Renal cortical epithelial cell (primary cell): Measurements from ENCODE around the gene ABCC1. TPM values are rescaled to one million over a fixed set of nuclear protein-coding genes. Genes with fewer than 3 reads are reported as not detected.

Source experiments
- DNase-seq: peaks from one replicate; pipeline ENCODE4 v3.0.0-alpha.2; 2011; ENCODE audit warnings: low read depth
- total RNA-seq: library from RNA; depleted of rRNA; stranded (reverse); fragments of >200 nt; gene quantifications from 2 replicates; pipeline ENCODE4 v1.2.3, GENCODE V29; 2014

The ABCC1 gene
- total RNA-seq, 1 donor from 2014 or later: 96.8 TPM

DNA sequence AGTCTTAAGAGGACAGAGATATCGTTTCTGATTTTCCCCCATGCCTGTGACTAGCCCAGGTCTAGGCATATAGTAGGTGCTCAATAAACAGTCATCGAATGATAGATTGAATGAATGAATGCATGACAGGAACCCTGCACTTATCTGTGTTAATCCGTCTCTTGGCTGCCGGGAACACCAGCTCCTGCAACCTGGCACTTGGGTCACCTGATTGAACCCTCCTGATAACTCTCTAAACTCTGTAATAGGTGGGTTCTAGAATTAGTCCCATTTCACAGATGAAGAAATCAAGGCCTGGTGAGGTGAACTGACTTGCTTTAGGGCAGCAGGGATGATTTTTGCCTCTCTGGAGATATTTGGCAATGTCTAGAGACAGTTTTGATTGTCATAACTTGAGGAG is 43.7 kb downstream of the ABCC1 start:
- DNase-seq: no peak

DNA sequence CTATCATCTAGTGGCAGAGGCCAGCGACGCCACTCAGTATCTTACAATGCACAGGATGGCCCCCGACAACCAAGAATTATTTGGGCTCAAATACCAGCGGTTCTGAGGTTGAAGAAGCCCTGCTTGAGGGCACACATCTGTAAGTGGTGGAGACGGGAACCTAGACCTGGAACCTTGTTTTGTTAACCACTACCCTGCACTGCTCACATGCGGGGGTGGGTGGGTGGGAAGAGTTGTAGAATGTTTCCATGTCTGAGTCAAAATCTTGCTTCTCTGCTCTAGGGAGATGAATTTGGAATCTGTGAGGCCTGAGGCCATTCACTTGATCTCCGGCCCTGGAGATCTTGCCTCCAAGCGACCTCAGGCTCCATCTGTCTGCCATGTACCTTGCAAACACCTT is 44.1 kb downstream of the ABCC1 start:
- DNase-seq: no peak

DNA sequence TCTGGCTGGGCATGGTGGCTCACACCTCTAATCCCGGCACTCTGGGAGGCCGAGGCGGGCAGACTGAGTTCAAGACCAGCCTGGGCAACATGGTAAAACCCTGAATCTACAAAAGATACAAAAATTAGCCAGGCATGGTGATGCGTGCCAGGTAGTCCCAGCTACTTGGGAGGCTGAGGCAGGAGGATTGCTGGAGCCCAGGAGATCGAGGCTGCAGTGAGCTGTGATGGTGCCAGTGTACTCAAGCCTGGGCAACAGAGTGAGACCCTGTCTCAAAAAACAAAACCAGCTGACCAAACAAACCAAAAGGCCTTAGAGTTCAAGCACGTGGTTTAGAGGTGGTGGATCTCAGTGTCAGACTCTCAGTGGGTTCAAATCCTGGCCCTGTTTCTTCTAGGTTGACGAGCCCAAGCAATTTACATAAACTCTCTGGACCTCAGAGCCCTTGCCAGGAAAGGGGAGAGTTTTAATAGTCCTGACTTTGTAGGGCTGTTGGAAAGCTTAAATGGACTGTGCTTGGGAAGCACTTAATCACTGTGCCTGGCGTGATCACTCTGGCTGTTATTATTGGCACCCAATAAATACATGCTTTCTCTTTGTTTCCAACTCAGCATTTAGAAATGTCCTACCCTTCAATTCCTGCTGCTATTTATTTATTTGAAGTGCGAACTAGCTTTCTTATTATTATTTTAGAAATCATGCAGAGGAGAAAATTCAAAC is 44.7 kb downstream of the ABCC1 start:
- DNase-seq: no peak

DNA sequence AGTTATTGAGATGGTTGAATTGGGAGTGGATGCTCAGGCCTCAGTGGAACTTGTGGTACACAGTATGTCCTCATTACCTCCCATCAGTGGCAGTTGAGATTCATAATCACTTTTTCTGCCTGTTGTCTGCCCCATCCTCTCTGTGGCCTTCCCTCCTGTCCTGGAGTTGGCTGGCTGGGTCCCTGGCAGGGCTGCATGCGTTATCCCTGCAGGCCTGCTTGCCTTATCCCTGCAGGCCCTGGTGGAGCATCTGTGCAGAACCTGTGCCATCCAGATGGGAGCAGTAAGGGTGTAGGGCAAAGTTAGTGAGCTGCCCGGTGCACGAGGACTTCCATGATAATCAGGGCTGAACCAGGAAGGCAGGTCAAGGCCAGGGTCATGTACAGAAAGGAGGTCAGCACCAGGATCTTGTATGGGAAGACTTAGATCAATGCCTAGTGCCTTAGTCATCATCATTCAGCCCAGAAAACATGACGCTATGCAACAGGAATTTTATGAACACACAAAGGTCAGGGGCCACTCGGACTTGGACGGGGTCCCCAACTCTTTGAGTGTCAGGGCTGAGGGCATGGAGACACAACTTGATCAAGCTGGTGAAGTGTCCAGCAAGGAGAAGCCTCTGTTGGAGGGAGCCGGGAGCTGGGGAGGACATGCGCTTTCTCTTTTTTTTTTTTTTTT is 47.2 kb downstream of the ABCC1 start:
- peak; percentile 94 for DNase-seq

DNA sequence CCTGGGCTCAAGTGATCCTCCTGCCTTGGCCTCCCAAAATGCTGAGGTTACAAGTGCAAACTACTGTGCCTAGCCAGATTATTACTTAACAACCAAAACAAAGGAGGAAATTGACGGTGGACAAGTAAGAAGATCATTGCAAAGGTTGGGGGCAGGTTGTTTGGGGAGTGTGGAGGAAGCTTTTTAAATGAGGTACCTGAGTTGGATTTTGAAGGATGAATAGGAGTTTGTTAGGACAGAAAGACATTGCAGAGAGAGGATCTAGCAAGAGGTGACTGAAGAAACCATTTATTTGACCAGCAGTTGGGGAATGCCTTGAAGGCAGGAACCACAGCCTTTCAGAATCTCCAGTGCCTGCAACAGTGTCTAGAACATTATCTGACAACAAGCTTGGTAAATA is 51.3 kb downstream of the ABCC1 start:
- no peak for DNase-seq

DNA sequence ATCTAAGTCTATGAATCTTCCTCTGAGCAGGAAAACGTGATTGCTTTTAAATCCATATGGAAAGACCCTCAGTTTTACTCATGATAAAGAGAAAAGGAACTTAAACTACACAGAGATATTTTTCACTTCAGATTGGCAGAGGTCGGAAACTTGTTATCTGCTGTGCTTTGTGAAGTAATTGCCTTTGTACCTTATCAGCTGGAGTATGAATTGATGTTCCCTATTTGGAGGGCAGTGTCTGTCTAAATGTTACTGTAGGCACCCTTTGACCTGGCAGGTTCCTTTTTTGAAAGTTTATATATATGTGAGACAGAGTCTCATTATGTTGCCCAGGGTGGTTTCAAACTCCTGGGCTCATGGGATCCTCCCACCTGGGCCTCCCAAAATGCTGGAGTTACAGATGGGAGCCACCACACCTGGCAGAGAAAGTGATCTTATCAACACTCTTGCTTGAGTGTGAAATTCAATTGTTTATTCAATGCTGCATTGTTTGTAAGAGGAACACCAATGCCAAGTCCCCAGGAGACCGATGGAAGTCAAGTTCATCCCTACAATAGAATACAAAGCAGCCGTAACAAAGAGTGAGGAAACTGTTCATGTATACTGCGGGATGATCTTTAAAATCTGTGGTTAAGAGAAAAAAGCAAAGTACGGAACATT is 52.3 kb downstream of the ABCC1 start:
- DNase-seq: no peak

DNA sequence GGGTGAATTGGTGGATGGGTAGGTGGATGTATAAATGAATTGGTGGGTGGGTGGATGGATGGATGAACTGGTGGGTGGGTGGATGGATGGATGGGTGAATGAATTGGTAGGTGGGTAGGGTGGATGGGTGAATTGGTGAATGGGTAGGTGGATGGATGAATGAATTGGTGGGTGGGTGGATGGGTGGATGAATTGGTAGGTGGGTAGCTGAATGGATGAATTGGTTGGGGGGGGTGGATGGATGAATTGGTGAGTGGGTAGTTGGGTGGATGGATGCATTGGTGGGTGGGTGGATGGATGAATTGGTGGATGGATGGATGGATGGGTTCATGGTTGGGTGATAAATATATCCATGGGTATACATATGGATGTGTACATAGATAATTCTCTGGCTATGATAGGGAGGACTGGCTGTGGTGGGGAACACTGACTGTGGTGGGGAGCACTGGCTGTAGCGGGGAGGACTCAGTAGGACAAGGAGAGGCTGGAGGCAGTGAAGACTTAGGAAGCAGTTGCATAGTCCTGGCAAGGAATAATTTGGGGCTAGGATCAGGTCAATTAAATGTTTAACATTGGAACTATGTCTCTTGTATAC is 54.4 kb downstream of the ABCC1 start:
- DNase-seq: no peak

DNA sequence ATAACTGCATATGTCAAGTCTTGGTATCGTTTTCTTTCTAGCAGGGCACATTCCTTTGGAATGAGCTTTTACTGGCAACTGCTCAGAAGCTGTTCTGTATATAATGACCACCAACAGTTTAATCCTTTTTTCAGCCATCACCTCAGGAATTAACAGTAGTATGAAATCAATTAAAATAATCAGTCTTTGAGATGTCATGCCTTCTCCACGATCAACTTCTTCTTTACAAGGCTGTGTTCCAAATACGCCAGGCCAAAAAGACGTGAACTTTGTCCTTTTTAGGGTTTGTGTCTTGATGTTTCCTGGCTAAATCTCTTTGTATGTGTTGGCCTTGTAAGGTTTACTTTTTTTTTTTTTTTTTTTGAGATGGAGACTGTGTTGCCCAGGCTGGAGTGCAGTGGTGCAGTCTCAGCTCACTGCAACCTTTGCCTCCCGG is 54.9 kb downstream of the ABCC1 start:
- DNase-seq: peak; percentile 46

DNA sequence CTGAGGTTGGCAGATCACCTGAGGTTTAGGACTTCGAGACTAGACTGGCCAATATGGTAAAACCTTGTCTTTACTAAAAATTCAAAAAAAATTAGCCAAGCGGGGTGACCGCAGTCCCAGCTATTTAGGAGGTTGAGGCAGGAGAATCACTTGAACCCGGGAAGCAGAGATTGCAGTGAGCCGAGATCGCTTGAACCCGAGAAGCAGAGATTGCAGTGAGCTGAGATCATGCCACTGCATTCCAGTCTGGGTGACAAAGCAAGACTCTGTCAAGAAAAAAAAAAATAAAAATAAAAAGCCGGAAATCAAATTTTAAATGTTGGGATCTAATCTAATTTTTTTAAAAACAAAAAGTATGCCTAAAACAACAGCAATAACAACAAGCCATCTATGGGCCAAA is 56.3 kb downstream of the ABCC1 start:
- DNase-seq: no peak

DNA sequence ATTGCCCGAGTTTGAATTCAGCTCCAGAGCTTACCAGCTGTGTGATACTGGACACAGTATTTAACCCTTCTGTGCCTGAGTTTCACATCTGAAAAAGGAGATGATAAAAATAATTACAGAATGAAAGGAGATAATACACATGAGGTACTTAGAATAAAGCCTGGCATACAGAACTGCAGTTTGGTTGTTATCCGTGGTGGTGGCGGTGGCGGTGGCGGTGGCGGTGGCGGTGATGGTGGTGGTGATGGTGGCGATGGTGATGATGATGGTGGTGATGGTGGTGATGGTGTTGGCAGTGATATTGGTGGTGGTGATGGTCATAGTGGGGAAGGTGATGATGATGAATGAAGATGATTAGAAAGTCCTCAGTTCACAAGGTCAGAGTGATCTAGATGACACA is 57.2 kb downstream of the ABCC1 start:
- no peak for DNase-seq

DNA sequence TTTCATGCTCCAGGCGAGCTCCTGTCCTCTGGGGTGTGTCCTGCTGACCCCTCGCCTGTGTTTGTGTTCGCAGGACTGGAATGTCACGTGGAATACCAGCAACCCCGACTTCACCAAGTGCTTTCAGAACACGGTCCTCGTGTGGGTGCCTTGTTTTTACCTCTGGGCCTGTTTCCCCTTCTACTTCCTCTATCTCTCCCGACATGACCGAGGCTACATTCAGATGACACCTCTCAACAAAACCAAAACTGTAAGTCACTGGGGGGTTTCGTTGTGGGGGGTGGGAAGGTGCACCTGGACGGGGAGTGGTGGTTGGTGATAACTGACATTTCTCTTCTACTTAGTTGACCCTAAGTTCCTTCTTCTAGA is 58.3 kb downstream of the ABCC1 start:
- DNase-seq: no peak

DNA sequence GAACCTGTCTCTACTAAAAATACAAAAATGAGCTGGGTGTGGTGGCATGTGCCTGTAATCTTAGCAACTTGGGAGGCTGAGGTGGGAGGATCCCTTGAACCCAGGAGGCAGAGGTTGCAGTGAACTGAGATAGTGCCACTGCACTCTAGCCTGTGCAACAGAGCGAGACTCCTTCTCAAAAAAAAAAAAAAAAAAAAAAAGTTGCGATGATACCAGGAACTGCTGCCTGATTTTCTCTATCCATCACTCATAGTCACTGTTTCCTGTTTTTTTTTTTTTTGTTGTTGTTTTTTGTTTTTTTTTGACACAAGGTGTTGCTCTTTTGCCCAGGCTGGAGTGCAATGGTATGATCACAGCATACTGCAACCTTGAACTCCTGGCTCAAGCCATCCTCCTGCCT is 59.2 kb downstream of the ABCC1 start:
- DNase-seq: no peak

DNA sequence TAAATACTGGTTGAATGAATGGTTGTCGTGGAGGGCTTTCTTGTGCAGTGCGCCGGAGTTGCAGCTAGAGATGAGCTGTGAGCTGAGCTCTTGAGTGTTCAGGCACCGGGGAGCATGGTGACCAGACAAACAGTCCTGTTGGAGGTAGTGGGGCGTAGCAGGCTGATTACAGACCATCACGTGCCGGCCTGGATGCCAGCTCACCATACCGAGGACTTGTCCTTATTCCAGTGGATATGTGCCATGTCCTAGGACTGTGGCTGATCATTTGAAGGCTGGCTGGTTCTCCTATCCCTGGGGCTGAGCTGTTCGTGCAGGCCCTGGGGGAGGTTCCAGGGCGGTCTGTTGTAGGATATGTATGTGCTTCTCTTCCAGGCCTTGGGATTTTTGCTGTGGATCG is 60.0 kb downstream of the ABCC1 start:
- DNase-seq: peak; percentile 39

DNA sequence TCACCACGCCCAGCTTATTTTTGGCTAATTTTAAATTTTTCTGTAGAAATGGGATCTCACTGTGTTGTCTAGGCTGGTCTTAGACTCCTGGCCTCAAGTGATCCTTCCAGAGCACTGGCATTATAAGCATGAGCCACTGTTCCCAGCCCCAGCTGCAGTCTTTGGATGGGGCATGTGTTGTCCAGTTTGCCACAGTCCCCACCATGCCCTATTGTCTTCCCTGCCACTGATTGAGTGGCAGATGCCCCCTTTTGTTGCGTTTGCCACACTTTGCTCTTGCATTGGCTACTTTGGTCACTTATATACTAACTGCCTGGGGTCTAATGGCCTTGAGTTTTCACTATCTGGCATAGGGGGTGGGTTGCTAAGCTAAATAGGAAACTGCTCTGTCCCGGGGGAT is 60.8 kb downstream of the ABCC1 start:
- no peak for DNase-seq

DNA sequence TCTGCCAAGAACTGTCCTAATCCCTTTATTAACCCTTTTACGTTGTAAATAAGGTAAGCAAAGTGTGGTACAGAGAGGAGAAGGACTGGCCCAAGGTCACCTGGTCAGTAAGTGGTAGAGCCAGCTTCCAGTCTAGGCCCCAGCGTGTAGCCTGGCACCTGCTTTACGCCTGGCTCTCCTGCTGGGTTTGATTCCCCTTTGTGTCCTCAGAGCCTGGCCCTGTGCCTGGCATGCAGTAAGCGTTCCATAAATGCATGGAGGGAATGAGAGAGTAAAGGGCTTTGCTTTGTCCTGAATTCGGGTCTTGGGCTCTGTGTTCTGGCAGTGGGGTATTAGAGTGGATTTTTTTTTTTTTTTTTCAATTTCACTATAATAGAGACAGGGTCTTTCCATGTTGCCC is 62.7 kb downstream of the ABCC1 start:
- no peak for DNase-seq

DNA sequence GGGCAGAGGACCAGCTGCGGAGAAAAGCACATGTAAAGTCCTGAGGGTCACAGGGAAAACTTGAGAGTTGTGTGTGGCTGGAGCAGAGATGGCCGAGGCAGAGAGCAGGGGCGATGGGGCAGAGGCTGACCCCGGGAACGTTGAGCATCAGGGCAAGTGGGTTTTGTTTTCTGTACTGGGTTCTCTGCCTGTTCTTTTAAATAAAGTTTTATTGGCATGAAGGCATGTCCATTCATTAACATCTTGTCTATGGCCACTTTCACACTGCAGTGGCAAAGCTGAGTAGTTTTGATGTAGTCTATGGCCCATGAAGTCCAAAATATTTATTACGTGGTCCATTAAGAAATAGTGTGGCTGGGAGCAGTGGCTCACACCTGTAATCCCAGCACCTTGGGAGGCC is 64.4 kb downstream of the ABCC1 start:
- DNase-seq: no peak

DNA sequence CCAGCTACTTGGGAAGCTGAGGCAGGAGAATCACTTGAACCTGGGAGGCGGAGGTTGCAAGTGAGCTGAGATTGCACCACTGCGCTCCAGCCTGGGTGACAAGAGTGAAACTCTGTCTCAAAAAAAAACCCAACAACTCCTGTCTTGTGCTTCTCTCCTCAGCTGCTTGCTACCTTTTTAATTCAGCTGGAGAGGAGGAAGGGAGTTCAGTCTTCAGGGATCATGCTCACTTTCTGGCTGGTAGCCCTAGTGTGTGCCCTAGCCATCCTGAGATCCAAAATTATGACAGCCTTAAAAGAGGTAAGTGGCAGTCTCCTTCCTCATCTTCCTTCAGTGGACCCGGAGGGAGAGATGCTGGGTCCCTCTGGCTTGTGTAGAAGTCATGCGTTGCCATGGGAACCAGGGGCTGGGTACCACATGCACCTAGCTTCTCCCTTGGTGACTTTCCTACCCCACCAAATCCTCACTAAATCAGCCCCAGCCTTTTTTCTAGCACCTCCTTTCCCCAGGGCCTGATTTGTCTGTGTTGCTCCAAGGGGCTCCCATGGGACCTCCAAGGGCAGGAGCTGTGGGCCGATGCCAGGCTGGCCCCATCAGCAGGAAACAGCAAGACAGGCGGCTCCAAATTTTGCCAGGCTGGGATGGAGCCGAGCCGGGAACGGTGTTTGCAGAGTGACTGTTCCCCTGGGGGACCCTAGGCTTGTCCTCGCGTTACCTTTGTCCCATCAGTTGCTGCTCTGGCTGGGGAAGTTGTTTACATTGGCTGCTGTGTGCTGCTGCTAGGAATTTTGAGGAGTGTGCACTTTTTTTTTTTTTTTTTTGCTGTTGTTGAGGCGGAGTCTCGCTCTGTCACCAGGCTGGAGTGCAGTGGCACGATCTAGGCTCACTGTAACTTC is 65.2 kb downstream of the ABCC1 start:
- DNase-seq: peak; percentile 31

DNA sequence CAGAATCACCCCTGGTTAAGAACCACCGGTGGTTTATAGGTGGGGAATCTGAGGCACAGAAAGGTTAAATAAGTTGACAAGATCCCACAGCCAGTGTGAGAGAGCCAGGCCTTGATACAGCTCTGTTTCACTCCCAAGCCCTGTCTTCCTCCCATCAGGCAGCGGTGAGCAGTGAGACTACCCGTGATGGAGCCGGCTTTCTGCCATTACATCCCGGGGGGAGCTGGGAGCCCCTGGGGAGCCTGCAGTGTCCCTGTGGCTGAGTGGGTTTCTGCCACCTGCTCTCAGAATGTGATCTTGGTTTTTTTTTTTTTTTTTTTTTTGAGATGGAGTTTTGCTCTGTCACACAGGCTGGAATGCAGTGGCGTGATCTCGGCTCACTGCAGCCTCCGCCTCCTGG is 66.4 kb downstream of the ABCC1 start:
- no peak for DNase-seq

DNA sequence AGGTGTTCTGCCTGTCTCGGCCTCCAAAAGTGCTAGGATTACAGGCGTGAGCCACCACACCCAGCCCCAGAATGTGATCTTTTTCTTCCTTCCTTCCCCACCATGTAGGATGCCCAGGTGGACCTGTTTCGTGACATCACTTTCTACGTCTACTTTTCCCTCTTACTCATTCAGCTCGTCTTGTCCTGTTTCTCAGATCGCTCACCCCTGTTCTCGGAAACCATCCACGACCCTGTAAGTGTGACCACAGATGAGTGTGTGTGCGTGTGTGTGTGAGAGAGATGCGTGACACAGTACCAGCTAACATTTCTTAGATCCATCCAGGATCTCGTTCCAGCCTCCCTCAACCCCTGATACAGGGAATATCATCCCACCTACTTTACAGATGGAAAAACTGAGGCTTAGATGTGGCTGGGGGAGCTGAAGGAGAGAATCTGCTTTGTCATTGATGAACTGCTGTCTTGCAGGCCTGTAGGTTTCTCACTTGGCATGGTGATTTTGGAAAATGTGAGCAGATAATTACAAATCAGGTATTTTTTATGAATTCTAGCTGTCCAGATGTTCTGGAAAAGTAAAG is 67.1 kb downstream of the ABCC1 start:
- DNase-seq: no peak

DNA sequence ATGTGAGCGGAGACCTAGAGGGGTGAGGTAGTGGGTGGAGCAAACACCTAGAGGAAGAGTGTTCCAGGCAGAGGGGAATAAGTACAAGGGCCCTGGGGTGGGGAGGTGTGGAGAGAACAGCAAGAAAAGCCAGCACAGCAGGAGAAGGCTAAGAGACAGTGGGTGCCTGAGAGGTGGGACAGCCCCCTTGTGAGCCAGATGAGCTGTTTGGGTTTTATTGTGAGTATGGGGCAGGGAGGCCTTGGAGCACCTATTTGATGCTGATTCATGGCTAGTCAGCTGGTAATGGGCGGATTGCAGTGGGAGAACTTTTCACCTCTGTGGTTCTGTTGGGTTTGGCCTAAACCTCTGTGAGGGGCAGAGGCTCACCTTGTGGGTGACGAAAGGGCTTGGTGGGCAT is 68.4 kb downstream of the ABCC1 start:
- DNase-seq: no peak

DNA sequence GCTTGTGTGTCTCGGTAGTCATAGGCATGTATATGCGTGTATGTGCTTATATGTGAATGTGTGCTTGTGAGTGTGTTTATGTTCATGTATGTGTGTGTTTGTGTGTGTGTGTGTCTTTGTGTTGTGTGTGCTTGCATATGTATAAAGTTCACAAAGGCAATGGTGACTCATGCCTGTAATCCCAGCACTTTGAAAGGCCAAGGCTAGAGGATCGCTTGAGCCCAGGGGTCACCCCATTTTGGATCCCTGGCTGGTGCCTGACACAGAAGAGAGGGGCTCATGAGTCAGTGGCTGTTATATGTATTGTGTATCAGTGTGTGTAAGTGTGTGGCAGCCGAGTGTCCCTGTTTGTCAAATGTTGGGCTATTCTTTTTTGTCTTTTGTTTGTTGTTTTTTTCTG is 69.3 kb downstream of the ABCC1 start:
- DNase-seq: no peak
